Hepatocyte (in vitro differentiated cells): ENCODE measurements around the gene NOX5. TPM values are rescaled to one million over a fixed set of nuclear protein-coding genes. Genes with fewer than 3 reads are reported as not detected.
A peak's percentile ranks its signal among the peaks of the same experiment; 100 is the strongest.

ENCODE experiments used
- DNase-seq: peaks from one replicate; pipeline ENCODE4 v3.0.0-alpha.2; 2016; ENCODE audit warnings: low spot score
- H2AFZ ChIP-seq: fragments of 200-600 bp; sonication (generic); 2 replicates; pipeline ENCODE4 v1.6.0; 2016; ENCODE audit warnings: antibody characterized with exemption, mild to moderate bottlenecking
- H3K27ac ChIP-seq: fragments of 200-600 bp; sonication (generic); 2 replicates; pipeline ENCODE4 v1.5.1; 2016; ENCODE audit warnings: mild to moderate bottlenecking
- H3K27me3 ChIP-seq: fragments of 200-600 bp; sonication (generic); 2 replicates; pipeline ENCODE4 v1.6.1; 2016
- H3K36me3 ChIP-seq: fragments of 200-600 bp; sonication (generic); replicated peaks from 2 replicates; pipeline ENCODE4 v1.5.1; 2016; ENCODE audit warnings: low read depth; ENCODE audit not compliant: insufficient read depth
- H3K4me1 ChIP-seq: fragments of 200-600 bp; sonication (generic); 2 replicates; pipeline ENCODE4 v1.5.1; 2016; ENCODE audit warnings: mild to moderate bottlenecking, moderate library complexity; ENCODE audit not compliant: insufficient read depth
- H3K4me2 ChIP-seq: fragments of 200-600 bp; sonication (generic); 2 replicates; pipeline ENCODE4 v1.6.0; 2016
- H3K4me3 ChIP-seq: fragments of 200-600 bp; sonication (generic); 2 replicates; pipeline ENCODE4 v1.5.1; 2016; ENCODE audit warnings: mild to moderate bottlenecking
- H3K79me2 ChIP-seq: fragments of 200-600 bp; sonication (generic); 2 replicates; pipeline ENCODE4 v1.6.0; 2017; ENCODE audit warnings: mild to moderate bottlenecking
- H3K9me2 ChIP-seq: fragments of 200-600 bp; sonication (generic); replicated peaks from 2 replicates; pipeline ENCODE4 v1.6.0; 2017; ENCODE audit warnings: mild to moderate bottlenecking; ENCODE audit not compliant: insufficient read depth
- H3K9me3 ChIP-seq: fragments of 200-600 bp; sonication (generic); 2 replicates; pipeline ENCODE4 v1.5.1; 2016; ENCODE audit warnings: low read depth, mild to moderate bottlenecking
- H4K20me1 ChIP-seq: fragments of 200-600 bp; sonication (generic); 2 replicates; pipeline ENCODE4 v1.6.0; 2016; ENCODE audit warnings: mild to moderate bottlenecking; ENCODE audit not compliant: insufficient read depth, poor library complexity, severe bottlenecking
- CTCF ChIP-seq: fragments of 200-600 bp; sonication (generic); IDR thresholded peaks from 2 replicates; pipeline ENCODE4 v1.5.1; 2016; ENCODE audit warnings: antibody characterized with exemption, mild to moderate bottlenecking; ENCODE audit not compliant: poor library complexity
- EZH2 ChIP-seq: fragments of 200-600 bp; sonication (generic); IDR thresholded peaks from 2 replicates; pipeline ENCODE4 v1.6.1; 2016; ENCODE audit warnings: antibody characterized with exemption, mild to moderate bottlenecking, borderline replicate concordance
- EZH2phosphoT487 ChIP-seq: fragments of 200-600 bp; sonication (generic); IDR thresholded peaks from one replicate; pipeline ENCODE4 v1.6.1; 2018; ENCODE audit warnings: antibody characterized with exemption, mild to moderate bottlenecking, low read depth, moderate library complexity; ENCODE audit not compliant: unreplicated experiment, severe bottlenecking
- WGBS: methylation state at CpG from one replicate; pipeline ENCODE4 v1.1.6; 2016; ENCODE audit warnings: low lambda C conversion rate; ENCODE audit errors: missing lambda C conversion rate; 5-methylcytosine and 5-hydroxymethylcytosine counted together
- polyA plus RNA-seq: library from polyadenylated mRNA; unstranded; fragments of >200 nt; fragmentation: Nextera tagmentation; extraction: Ambion mirVana; gene quantifications from 2 replicates; pipeline ENCODE4 v1.2.1, GENCODE V29; 2016
- total RNA-seq: library from RNA; depleted of rRNA; stranded (reverse); fragments of >200 nt; gene quantifications from 2 replicates; pipeline ENCODE4 v1.2.3, GENCODE V29; 2014

Gene NOX5
- total and polyA plus RNA-seq, 2 experiments from 2014 or later, result 0.13 TPM; not detected in 1

GRCh38 chr15:68983961-68984481, 30.5 kb upstream of the NOX5 start:
- Histone ChIP-seq H3K4me3 (no peak overlapping the region), H3K27ac (peak overlapping the region; percentile 73), H3K27me3 (no peaks in the 10 kb centered on the region), H3K9me3 (no peaks in the 10 kb centered on the region), H2AFZ (no peak overlapping the region), H4K20me1 (no peaks in the 10 kb centered on the region), H3K79me2 (no peaks in the 10 kb centered on the region), H3K4me2 (peak overlapping the region; percentile 36), H3K4me1 (peaks cover 8% of the 10 kb centered on the region), H3K9me2 (no peaks in the 10 kb centered on the region), H3K36me3 (no peaks in the 10 kb centered on the region)
- WGBS, result 47% methylated on average over 4 of the region's 4 CpGs
- DNase-seq, result peak; percentile 13
- no peak for TF ChIP-seq EZH2
- TF ChIP-seq CTCF, result no peak
- TF ChIP-seq EZH2phosphoT487, result no peak

DNA sequence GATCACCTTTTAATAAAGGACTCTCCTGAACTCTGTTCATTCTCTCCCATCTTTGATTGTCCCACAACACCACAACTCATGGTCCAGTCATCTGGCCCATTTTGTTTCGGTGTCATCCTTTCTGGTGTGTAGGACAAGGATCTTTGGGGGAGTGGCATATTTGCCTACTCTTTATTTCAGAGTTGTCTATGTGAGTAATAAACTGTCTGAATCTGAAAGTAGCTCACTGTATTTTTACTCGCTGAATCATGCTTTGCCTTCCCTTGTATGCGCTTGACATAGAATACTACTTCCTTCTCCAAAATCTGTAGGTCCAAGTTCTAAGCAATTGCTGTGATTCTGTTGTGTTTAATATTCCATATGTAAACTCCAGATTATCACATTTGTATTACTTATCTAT, 29.9 kb upstream of the NOX5 start:
- H2AFZ ChIP-seq, result no peak overlapping the region
- H3K4me1 ChIP-seq, result peaks cover 8% of the 10 kb centered on the region
- H3K9me3 ChIP-seq, result no peaks in the 10 kb centered on the region
- H3K4me2 ChIP-seq, result no peak overlapping the region
- H3K27me3 ChIP-seq, result no peaks in the 10 kb centered on the region
- peak overlapping the region; percentile 73 for H3K27ac ChIP-seq
- H3K36me3 ChIP-seq, result no peaks in the 10 kb centered on the region
- no peaks in the 10 kb centered on the region for H3K79me2 ChIP-seq
- no peak for TF ChIP-seq EZH2phosphoT487
- TF ChIP-seq EZH2, result no peak
- no peak for TF ChIP-seq CTCF
- no peak for DNase-seq
- no peaks in the 10 kb centered on the region for H3K9me2 ChIP-seq
- H3K4me3 ChIP-seq, result no peak overlapping the region
- 98% methylated on average over 3 of the region's 3 CpGs for WGBS
- no peaks in the 10 kb centered on the region for H4K20me1 ChIP-seq

DNA sequence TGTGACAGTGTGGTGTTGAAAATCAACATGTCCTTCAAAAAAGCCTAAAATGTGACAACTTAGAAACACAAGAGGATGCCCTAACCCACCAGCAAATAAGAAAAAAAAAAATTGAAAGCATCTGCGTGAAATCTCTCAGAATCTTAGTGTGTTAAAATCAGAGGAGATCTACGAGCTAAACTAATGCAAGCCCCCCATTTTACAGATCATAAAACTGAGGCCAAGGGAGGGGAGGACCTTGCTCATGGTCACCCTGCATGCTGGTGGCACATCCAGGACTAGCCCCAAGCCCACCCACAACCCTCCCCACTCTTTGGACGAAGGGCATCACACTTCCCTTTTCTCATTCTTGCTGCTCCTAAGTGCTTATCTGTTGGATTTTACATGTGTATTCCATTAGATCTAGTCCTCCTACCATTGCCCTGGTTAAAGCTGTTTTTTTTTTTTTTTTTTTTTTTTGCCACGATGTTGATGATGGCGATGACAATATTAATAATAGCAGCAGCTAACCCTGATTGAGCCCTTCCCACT, 29.1 kb upstream of the NOX5 start:
- no peak overlapping the region for H3K27ac ChIP-seq
- no peak overlapping the region for H2AFZ ChIP-seq
- no peak overlapping the region for H3K4me3 ChIP-seq
- WGBS, result 83% methylated on average over 5 of the region's 5 CpGs
- DNase-seq, result no peak
- no peaks in the 10 kb centered on the region for H3K9me2 ChIP-seq
- TF ChIP-seq EZH2phosphoT487 (no peak), EZH2 (no peak), CTCF (no peak)
- no peaks in the 10 kb centered on the region for H3K79me2 ChIP-seq
- H3K27me3 ChIP-seq, result no peaks in the 10 kb centered on the region
- peaks cover 8% of the 10 kb centered on the region for H3K4me1 ChIP-seq
- no peak overlapping the region for H3K4me2 ChIP-seq
- no peaks in the 10 kb centered on the region for H3K9me3 ChIP-seq
- no peaks in the 10 kb centered on the region for H3K36me3 ChIP-seq
- H4K20me1 ChIP-seq, result no peaks in the 10 kb centered on the region

GRCh38 chr15:68986322-68986721, 28.2 kb upstream of the NOX5 start:
- TF ChIP-seq CTCF (no peak), EZH2 (no peak), EZH2phosphoT487 (no peak)
- Histone ChIP-seq H4K20me1 (no peaks in the 10 kb centered on the region), H3K79me2 (no peaks in the 10 kb centered on the region), H3K9me2 (no peaks in the 10 kb centered on the region), H3K4me2 (no peak overlapping the region), H3K27ac (no peak overlapping the region), H2AFZ (no peak overlapping the region), H3K36me3 (no peaks in the 10 kb centered on the region), H3K9me3 (no peaks in the 10 kb centered on the region), H3K4me1 (peaks cover 14% of the 10 kb centered on the region), H3K4me3 (no peak overlapping the region), H3K27me3 (no peaks in the 10 kb centered on the region)
- no peak for DNase-seq
- WGBS, result 83% methylated on average over 5 of the region's 5 CpGs
